HepG2 (cell line): Measurements from ENCODE around the gene PEX5L. TPM values are rescaled to one million over a fixed set of nuclear protein-coding genes. Genes with fewer than 3 reads are reported as not detected.
A peak's percentile ranks its signal among the peaks of the same experiment; 100 is the strongest.

Experiments
- ATAC-seq: fragments of 200-7000 bp; cut with Tn5 transposase; 3 replicates; pipeline ENCODE4 v1.9.1; 2020; ENCODE audit warnings: mild to moderate bottlenecking, moderate library complexity
- BruUV-seq: library from RNA; stranded (reverse); fragments of 400-500 nt; replicated peaks from 2 replicates; lab custom pipeline; 2021; lab: Mats Ljungman, UMichigan
- CTCF ChIA-PET: fragments of 300-600 bp; formaldehyde crosslinking; extraction: SDS; loops from one replicate; lab custom pipeline; 2021; ENCODE audit warnings: low total read pairs, inconsistent platforms, low intra/inter-chr PET ratio; lab: Yijun Ruan, JAX
- POLR2A ChIA-PET: fragments of 350-600 bp; sonication (Branson Sonifier 250); formaldehyde crosslinking; loops from one replicate; lab custom pipeline; 2020; ENCODE audit warnings: antibody characterized with exemption, inconsistent platforms; lab: Yijun Ruan, JAX
- DNase-seq: peaks from one replicate; pipeline ENCODE4 v3.0.0-alpha.2; 2015; ENCODE audit warnings: low spot score
- FAIRE-seq: peaks from 3 replicates; lab custom pipeline; 2011; peaks lifted over from hg19 to GRCh38; lab: Jason Lieb, UNC
- H2AFZ ChIP-seq: one replicate; pipeline ENCODE4 v1.6.1; 2011; ENCODE audit warnings: low read length, inconsistent platforms
- H3K27ac ChIP-seq: fragments of 300-600 bp; 3 replicates; pipeline ENCODE4 v1.8.0; 2011; ENCODE audit warnings: mixed run types, mild to moderate bottlenecking, mixed read lengths, low read length, inconsistent platforms; ENCODE audit not compliant: insufficient read depth; ENCODE audit errors: extremely low read length
- H3K27me3 ChIP-seq, 2 experiments: fragments of 200-600 bp in 1 of 2; 2 replicates in 1 of 2; 3 replicates in 1 of 2; pipeline versions ENCODE4 v1.6.0 to v1.8.0; 2011; ENCODE audit warnings: low read length in 2 of 2, mild to moderate bottlenecking in 2 of 2, moderate library complexity in 2 of 2, inconsistent platforms in 1 of 2; ENCODE audit not compliant: insufficient read depth in 2 of 2, control insufficient read depth in 1 of 2
- H3K36me3 ChIP-seq, 2 experiments: fragments of 200-600 bp in 1 of 2; replicated peaks in 1 of 2; 2 replicates in 1 of 2; 3 replicates in 1 of 2; pipeline versions ENCODE4 v1.5.1 to v1.8.0; 2011; ENCODE audit warnings: low read length in 2 of 2, inconsistent platforms in 1 of 2; ENCODE audit not compliant: insufficient read depth in 2 of 2, control insufficient read depth in 1 of 2
- H3K4me1 ChIP-seq: 2 replicates; pipeline ENCODE4 v1.5.1; 2012; ENCODE audit warnings: low read length, inconsistent platforms; ENCODE audit not compliant: insufficient read depth
- H3K4me2 ChIP-seq: 2 replicates; pipeline ENCODE4 v1.6.0; 2011; ENCODE audit warnings: low read depth, low read length, inconsistent platforms
- H3K4me3 ChIP-seq, 3 experiments: fragments of 200-600 bp in 1 of 3; sonication (generic), shearing (Covaris generic) in 1 of 3; replicated peaks in 1 of 3; 2 replicates each; pipeline ENCODE4 v1.5.1; 2011 to 2016; ENCODE audit warnings: low read length in 3 of 3, inconsistent platforms in 2 of 3, low read depth in 2 of 3, mild to moderate bottlenecking in 2 of 3, control low read depth in 1 of 3, mixed read lengths in 1 of 3; ENCODE audit not compliant: insufficient read depth in 1 of 3
- H3K79me2 ChIP-seq: one replicate; pipeline ENCODE4 v1.6.1; 2011; ENCODE audit warnings: low read length, inconsistent platforms; ENCODE audit not compliant: insufficient read depth
- H3K9ac ChIP-seq: 2 replicates; pipeline ENCODE4 v1.6.0; 2011; ENCODE audit warnings: mild to moderate bottlenecking, low read depth, low read length, inconsistent platforms; ENCODE audit not compliant: insufficient read depth
- H3K9me3 ChIP-seq: 2 replicates; pipeline ENCODE4 v1.5.1; 2012; ENCODE audit warnings: mild to moderate bottlenecking, low read length
- H4K20me1 ChIP-seq: 2 replicates; pipeline ENCODE4 v1.6.0; 2011; ENCODE audit warnings: inconsistent platforms, mild to moderate bottlenecking, low read length, moderate library complexity; ENCODE audit not compliant: insufficient read depth
- ADNP ChIP-seq: sonication (generic); formaldehyde crosslinking; IDR thresholded peaks from 2 replicates; pipeline ENCODE4 v1.4.0; 2020; ENCODE audit warnings: missing genetic modification reagents
- HMGA1 ChIP-seq: sonication (generic); formaldehyde crosslinking; conservative IDR thresholded peaks from 2 replicates; pipeline ENCODE4 v1.4.0; 2020; ENCODE audit warnings: missing genetic modification reagents
- MAFF ChIP-seq: IDR thresholded peaks from 2 replicates; pipeline ENCODE4 v1.6.1; 2011; ENCODE audit warnings: low read depth, low read length, improper control_type of control experiment
- MAFK ChIP-seq, 2 experiments: IDR thresholded peaks in 1 of 2; conservative IDR thresholded peaks in 1 of 2; 2 replicates each; pipeline ENCODE4 v1.6.1; 2011; ENCODE audit warnings: improper control_type of control experiment in 2 of 2, low read length in 2 of 2
- RAD21 ChIP-seq: fragments of 450-650 bp; formaldehyde crosslinking; IDR thresholded peaks from 2 replicates; pipeline ENCODE4 v1.5.0; 2020; ENCODE audit warnings: mild to moderate bottlenecking
- SAFB2 ChIP-seq: sonication (generic); formaldehyde crosslinking; IDR thresholded peaks from 2 replicates; pipeline ENCODE4 v1.5.1; 2020; ENCODE audit warnings: missing genetic modification reagents, low read depth, mild to moderate bottlenecking, borderline replicate concordance
- SALL1 ChIP-seq: sonication (generic); formaldehyde crosslinking; IDR thresholded peaks from 2 replicates; pipeline ENCODE4 v1.8.0; 2022; ENCODE audit warnings: mild to moderate bottlenecking, missing genetic modification reagents
- TEAD2 ChIP-seq: sonication (generic); formaldehyde crosslinking; IDR thresholded peaks from 2 replicates; pipeline ENCODE4 v1.9.0; 2021; ENCODE audit warnings: missing genetic modification reagents
- WGBS: methylation state at CpG from one replicate; pipeline ENCODE4 v1.1.6; 2017; ENCODE audit warnings: low lambda C conversion rate; 5-methylcytosine and 5-hydroxymethylcytosine counted together
- in situ Hi-C: cut with HindIII; loops from 2 replicates; pipeline ENCODE4 v1.10.0; 2017; ENCODE audit warnings: low pct_unique_long_range_greater_than_20kb; ENCODE audit not compliant: extremely low pct_ligation_motif_present
- intact Hi-C: fragments of 100-400 bp; cut with micrococcal nuclease; formaldehyde crosslinking; loops from one replicate; pipeline ENCODE4 v1.10.0; 2022; ENCODE audit not compliant: unreplicated experiment
- polyA plus RNA-seq, 8 experiments: library from polyadenylated mRNA; depleted of rRNA in 3 of 8; stranded (reverse) in 7 of 8; unstranded in 1 of 8; fragments of >200 nt; fragmentation: Illumina TruSeq in 4 of 8; extraction: Trizol in 4 of 8; gene quantifications; 2 replicates each; pipeline versions ENCODE4 v1.2.1 to v1.2.3, GENCODE V29; 2011 to 2016; ENCODE audit warnings: low read depth in 4 of 8, missing spikeins in 1 of 8, mixed read lengths in 1 of 8; ENCODE audit not compliant: insufficient read depth in 1 of 8
- total RNA-seq, 5 experiments: library from RNA; depleted of rRNA; stranded (reverse); fragments of >200 nt; fragmentation: Illumina TruSeq; extraction: Trizol; gene quantifications; 2 replicates each; pipeline ENCODE4 v1.2.3, GENCODE V29; 2016; ENCODE audit warnings: low read depth in 1 of 5
- TF ChIP-seq, protein P1 (sequence below): sonication (generic); formaldehyde crosslinking; IDR thresholded peaks from 2 replicates; pipeline ENCODE4 v1.4.0; 2020; ENCODE audit warnings: missing genetic modification reagents, borderline replicate concordance
- TF ChIP-seq, protein P2 (sequence below): sonication (generic); formaldehyde crosslinking; conservative IDR thresholded peaks from 2 replicates; pipeline ENCODE4 v1.5.0; 2020; ENCODE audit warnings: missing genetic modification reagents

PEX5L gene
- total and polyA plus RNA-seq, 2 of the 13 experiments (the other 11 are each of a cell fraction or from before 2014, with no cell fraction given) = not detected

DNA sequence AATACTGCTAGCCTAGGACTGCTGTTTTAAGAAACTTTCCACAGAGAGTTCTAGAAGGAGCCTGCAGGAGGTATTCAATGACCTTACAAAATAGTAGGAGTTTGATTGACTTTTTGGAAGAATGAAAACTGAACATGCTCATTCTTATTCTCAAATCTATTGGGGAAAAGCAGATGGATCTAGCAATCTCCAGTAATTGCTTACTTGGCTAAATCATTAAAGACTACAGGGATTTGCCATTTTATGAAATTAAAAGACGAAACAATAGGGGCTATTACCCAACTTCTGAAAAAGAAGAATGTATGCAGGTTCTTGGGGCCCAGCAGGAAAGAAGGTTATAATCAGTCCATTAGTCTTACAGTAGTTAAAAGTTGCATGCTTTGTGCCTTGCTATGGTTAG is 29.9 kb upstream of the PEX5L start:
- POLR2A ChIA-PET = no interaction called here
- no peak overlapping the region for H3K9ac ChIP-seq
- H3K27me3 ChIP-seq = no peaks in the 10 kb centered on the region
- no peak for ATAC-seq
- FAIRE-seq = no peak
- no peaks in the 10 kb centered on the region for H3K36me3 ChIP-seq
- TF ChIP-seq MAFF (peak; percentile 57), MAFK (conservative IDR thresholded peaks at IDR 0.05 in 1 of 2, IDR thresholded peaks at IDR 0.05 in 1 of 2; ENCODE audit: low read length in 2 of 2) (peak; percentile 53 to 74), HMGA1 (CRISPR knock-in tag) (no peak)
- DNase-seq = no peak
- in situ Hi-C loops (no loop called here), intact Hi-C loops (no loop called here)
- H2AFZ ChIP-seq = no peak overlapping the region
- H4K20me1 ChIP-seq = no peaks in the 10 kb centered on the region
- H3K4me2 ChIP-seq = no peak overlapping the region
- no TSS peak for BruUV-seq
- no peaks in the 10 kb centered on the region for H3K4me1 ChIP-seq
- CTCF ChIA-PET = no interaction called here
- H3K27ac ChIP-seq = no peak overlapping the region
- no peaks in the 10 kb centered on the region for H3K9me3 ChIP-seq
- H3K4me3 ChIP-seq = no peak overlapping the region
- WGBS = 0% methylated on average over 1 of the region's 1 CpG
- no peaks in the 10 kb centered on the region for H3K79me2 ChIP-seq

DNA sequence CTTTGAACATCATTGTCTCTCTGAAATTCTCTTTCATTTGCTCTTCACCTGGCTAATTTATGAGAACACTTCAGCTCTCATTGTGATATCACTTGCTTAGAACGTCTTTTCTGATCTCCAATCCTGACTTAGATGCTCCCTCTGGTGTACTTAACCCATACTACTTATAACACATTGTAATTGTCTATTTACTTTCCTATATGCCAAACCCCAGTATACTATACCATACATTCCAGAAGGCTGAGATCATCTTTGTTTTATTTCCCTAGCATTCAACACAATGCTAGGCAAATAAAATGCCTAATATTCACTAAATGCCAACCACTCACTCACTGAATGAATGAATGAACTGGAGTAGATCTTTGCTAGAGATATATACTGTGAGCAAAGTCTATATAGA is 27.0 kb upstream of the PEX5L start:
- no TSS peak for BruUV-seq
- no peak overlapping the region for H3K9ac ChIP-seq
- ATAC-seq = no peak

More for the DNA sequence above, 27.0 kb upstream of the PEX5L start:
- in situ Hi-C loops (no loop called here), intact Hi-C loops (no loop called here)
- DNase-seq (no peak), FAIRE-seq (no peak)
- ChIA-PET POLR2A (no interaction called here), CTCF (no interaction called here)
- Histone ChIP-seq H3K4me2 (no peak overlapping the region), H3K9me3 (no peaks in the 10 kb centered on the region), H3K79me2 (no peaks in the 10 kb centered on the region), H4K20me1 (no peaks in the 10 kb centered on the region), H3K27me3 (no peaks in the 10 kb centered on the region), H3K36me3 (no peaks in the 10 kb centered on the region), H2AFZ (no peak overlapping the region), H3K4me3 (no peak overlapping the region), H3K4me1 (no peaks in the 10 kb centered on the region), H3K27ac (no peak overlapping the region)
- TF ChIP-seq SALL1 (CRISPR knock-in tag) (no peak), ADNP (no peak), SAFB2 (CRISPR knock-in tag) (no peak), TEAD2 (CRISPR knock-in tag) (no peak), RAD21 (CRISPR knock-in tag) (no peak)
- TF ChIP-seq, protein P1, sequence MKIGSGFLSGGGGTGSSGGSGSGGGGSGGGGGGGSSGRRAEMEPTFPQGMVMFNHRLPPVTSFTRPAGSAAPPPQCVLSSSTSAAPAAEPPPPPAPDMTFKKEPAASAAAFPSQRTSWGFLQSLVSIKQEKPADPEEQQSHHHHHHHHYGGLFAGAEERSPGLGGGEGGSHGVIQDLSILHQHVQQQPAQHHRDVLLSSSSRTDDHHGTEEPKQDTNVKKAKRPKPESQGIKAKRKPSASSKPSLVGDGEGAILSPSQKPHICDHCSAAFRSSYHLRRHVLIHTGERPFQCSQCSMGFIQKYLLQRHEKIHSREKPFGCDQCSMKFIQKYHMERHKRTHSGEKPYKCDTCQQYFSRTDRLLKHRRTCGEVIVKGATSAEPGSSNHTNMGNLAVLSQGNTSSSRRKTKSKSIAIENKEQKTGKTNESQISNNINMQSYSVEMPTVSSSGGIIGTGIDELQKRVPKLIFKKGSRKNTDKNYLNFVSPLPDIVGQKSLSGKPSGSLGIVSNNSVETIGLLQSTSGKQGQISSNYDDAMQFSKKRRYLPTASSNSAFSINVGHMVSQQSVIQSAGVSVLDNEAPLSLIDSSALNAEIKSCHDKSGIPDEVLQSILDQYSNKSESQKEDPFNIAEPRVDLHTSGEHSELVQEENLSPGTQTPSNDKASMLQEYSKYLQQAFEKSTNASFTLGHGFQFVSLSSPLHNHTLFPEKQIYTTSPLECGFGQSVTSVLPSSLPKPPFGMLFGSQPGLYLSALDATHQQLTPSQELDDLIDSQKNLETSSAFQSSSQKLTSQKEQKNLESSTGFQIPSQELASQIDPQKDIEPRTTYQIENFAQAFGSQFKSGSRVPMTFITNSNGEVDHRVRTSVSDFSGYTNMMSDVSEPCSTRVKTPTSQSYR = no peak
- TF ChIP-seq, protein P2, sequence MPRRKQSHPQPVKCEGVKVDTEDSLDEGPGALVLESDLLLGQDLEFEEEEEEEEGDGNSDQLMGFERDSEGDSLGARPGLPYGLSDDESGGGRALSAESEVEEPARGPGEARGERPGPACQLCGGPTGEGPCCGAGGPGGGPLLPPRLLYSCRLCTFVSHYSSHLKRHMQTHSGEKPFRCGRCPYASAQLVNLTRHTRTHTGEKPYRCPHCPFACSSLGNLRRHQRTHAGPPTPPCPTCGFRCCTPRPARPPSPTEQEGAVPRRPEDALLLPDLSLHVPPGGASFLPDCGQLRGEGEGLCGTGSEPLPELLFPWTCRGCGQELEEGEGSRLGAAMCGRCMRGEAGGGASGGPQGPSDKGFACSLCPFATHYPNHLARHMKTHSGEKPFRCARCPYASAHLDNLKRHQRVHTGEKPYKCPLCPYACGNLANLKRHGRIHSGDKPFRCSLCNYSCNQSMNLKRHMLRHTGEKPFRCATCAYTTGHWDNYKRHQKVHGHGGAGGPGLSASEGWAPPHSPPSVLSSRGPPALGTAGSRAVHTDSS = no peak
- WGBS = 0% methylated on average over 1 of the region's 1 CpG
